Testis (tissue), 3 donors: Measurements from ENCODE around the gene MED12L. TPM values are rescaled to one million over a fixed set of nuclear protein-coding genes. Genes with fewer than 3 reads are reported as not detected.

Source experiments
- DNase-seq: peaks from one replicate; pipeline ENCODE4 v3.0.0-alpha.2; 2019
- H3K27ac ChIP-seq, 2 donors: fragments of 200-600 bp; sonication (generic); one replicate each; pipeline ENCODE4 v1.5.1; 2019
- H3K27me3 ChIP-seq: fragments of 200-600 bp; sonication (generic); one replicate; pipeline ENCODE4 v1.5.1; 2019
- H3K36me3 ChIP-seq: fragments of 200-600 bp; sonication (generic); one replicate; pipeline ENCODE4 v1.5.1; 2017; ENCODE audit warnings: low read depth; ENCODE audit errors: missing control alignments
- H3K4me1 ChIP-seq: fragments of 200-600 bp; sonication (generic); one replicate; pipeline ENCODE4 v1.5.1; 2019
- H3K4me3 ChIP-seq, 2 donors: fragments of 200-600 bp; sonication (generic); one replicate each; pipeline ENCODE4 v1.5.1; 2017 to 2019
- H3K9me3 ChIP-seq: fragments of 200-600 bp; sonication (generic); one replicate; pipeline ENCODE4 v1.5.1; 2017
- CTCF ChIP-seq, 3 experiments: fragments of 450-650 bp in 2 of 3; fragments of 200-600 bp in 1 of 3; sonication (generic) in 1 of 3; IDR thresholded peaks; one replicate each; pipeline ENCODE4 v1.5.1; 2016 to 2019; ENCODE audit warnings: antibody characterized with exemption in 3 of 3, mild to moderate bottlenecking in 2 of 3, moderate library complexity in 1 of 3
- POLR2A ChIP-seq: fragments of 450-650 bp; IDR thresholded peaks from one replicate; pipeline ENCODE4 v1.6.1; 2017; ENCODE audit warnings: antibody characterized with exemption, mild to moderate bottlenecking, moderate library complexity
- WGBS, 2 donors: methylation state at CpG; one replicate each; pipeline ENCODE4 v1.1.5; 2018; 5-methylcytosine and 5-hydroxymethylcytosine counted together
- intact Hi-C: fragments of 100-400 bp; cut with DNase I; formaldehyde crosslinking; loops from one replicate; pipeline ENCODE4 v1.15.1; 2023; ENCODE audit warnings: low total_unique reads
- polyA plus RNA-seq: library from polyadenylated mRNA; stranded (reverse); fragments of 350-450 nt; fragmentation: Illumina TruSeq; extraction: RNeasy Lipid Tissue Mini Kit (QIAGEN cat#74804); gene quantifications from one replicate; pipeline ENCODE4 v1.2.3, GENCODE V29; 2014; ENCODE audit warnings: low read depth, low replicate concordance; ENCODE audit not compliant: insufficient read depth
- total RNA-seq, 2 donors: library from RNA; depleted of rRNA; stranded (reverse); fragments of >200 nt; gene quantifications; one replicate each; pipeline ENCODE4 v1.2.3, GENCODE V29; 2016

MED12L gene
- total and polyA plus RNA-seq, 3 donors from 2014 or later = 10.3 to 18.5 (median 10.4) TPM

- no peak overlapping the region for H3K4me3 ChIP-seq
- 26 to 31% methylated on average over 3 of the region's 3 CpGs for WGBS, 2 donors
- intact Hi-C loops = no loop called here
- H3K36me3 ChIP-seq = no peaks in the 10 kb centered on the region
- no peaks in the 10 kb centered on the region for H3K9me3 ChIP-seq
- DNase-seq = no peak
- TF ChIP-seq POLR2A (no peak), CTCF (IDR thresholded peaks at IDR 0.05) (peak in 1 of 3 experiments; percentile 72)
- H3K27ac ChIP-seq = no peak overlapping the region
- H3K27me3 ChIP-seq = no peaks in the 10 kb centered on the region
- H3K4me1 ChIP-seq = no peaks in the 10 kb centered on the region
Observed at GRCh38 chr3:151327571-151328198, 242.2 kb downstream of the MED12L start.

GRCh38 chr3:151328298-151328995 is 243.0 kb downstream of the MED12L start:
- WGBS, 2 donors = 50 to 60% methylated on average over 10 of the region's 10 CpGs
- H3K4me3 ChIP-seq = no peak overlapping the region
- no peak for DNase-seq
- TF ChIP-seq CTCF (IDR thresholded peaks at IDR 0.05) (no peak), POLR2A (no peak)
- no peaks in the 10 kb centered on the region for H3K4me1 ChIP-seq
- H3K36me3 ChIP-seq = no peaks in the 10 kb centered on the region
- H3K27ac ChIP-seq = no peak overlapping the region
- H3K27me3 ChIP-seq = no peaks in the 10 kb centered on the region
- intact Hi-C loops = no loop called here
- no peaks in the 10 kb centered on the region for H3K9me3 ChIP-seq

GRCh38 chr3:151329363-151329762 is 243.9 kb downstream of the MED12L start, which contains the start of gene P2RY13:
Gene P2RY13, minus strand, starts transcription at chr3:151329549. Its CDS starts 21 bp downstream, at chr3:151329528.
- Histone ChIP-seq H3K4me1 (no peaks in the 10 kb centered on the region), H3K4me3 (no peak within 1 kb of the TSS), H3K36me3 (no peaks in the 10 kb centered on the region), H3K9me3 (no peaks in the 10 kb centered on the region), H3K27ac (no peak within 1 kb of the TSS), H3K27me3 (no peaks in the 10 kb centered on the region)
- intact Hi-C loops = no loop called here
- WGBS, 2 donors = 91 to 100% methylated on average over 1 of the region's 1 CpG
- no peak for DNase-seq
- TF ChIP-seq POLR2A (no peak), CTCF (IDR thresholded peaks at IDR 0.05) (no peak)

- Histone ChIP-seq H3K4me3 (no peak overlapping the region), H3K27me3 (no peaks in the 10 kb centered on the region), H3K9me3 (no peaks in the 10 kb centered on the region), H3K27ac (no peak overlapping the region), H3K4me1 (no peaks in the 10 kb centered on the region), H3K36me3 (no peaks in the 10 kb centered on the region)
- no peak for TF ChIP-seq POLR2A
- no peak for TF ChIP-seq CTCF (IDR thresholded peaks at IDR 0.05)
- DNase-seq = no peak
- WGBS, 2 donors = 68 to 76% methylated on average over 4 of the region's 4 CpGs
- intact Hi-C loops = no loop called here
Observed at GRCh38 chr3:151330379-151330778, 244.9 kb downstream of the MED12L start.

GRCh38 chr3:151330899-151331298 is 245.4 kb downstream of the MED12L start:
- DNase-seq = no peak
- TF ChIP-seq POLR2A (no peak), CTCF (IDR thresholded peaks at IDR 0.05) (no peak)
- Histone ChIP-seq H3K36me3 (no peaks in the 10 kb centered on the region), H3K27ac (no peak overlapping the region), H3K27me3 (no peaks in the 10 kb centered on the region), H3K4me1 (no peaks in the 10 kb centered on the region), H3K9me3 (no peaks in the 10 kb centered on the region), H3K4me3 (no peak overlapping the region)
- intact Hi-C loops = no loop called here
